HepG2 (cell line): ENCODE measurements around the gene MAPK6. TPM values are rescaled to one million over a fixed set of nuclear protein-coding genes. Genes with fewer than 3 reads are reported as not detected.
A peak's percentile ranks its signal among the peaks of the same experiment; 100 is the strongest.

ENCODE experiments used
- DR1 ChIP-seq: sonication (generic); formaldehyde crosslinking; IDR thresholded peaks from 2 replicates; pipeline ENCODE4 v1.8.0; 2021; ENCODE audit warnings: mild to moderate bottlenecking, missing genetic modification reagents, inconsistent platforms
- KMT2B ChIP-seq: IDR thresholded peaks from 2 replicates; pipeline ENCODE4 v1.6.1; 2016; ENCODE audit warnings: missing genetic modification reagents, missing compliant biosample characterization
- RBM39 ChIP-seq: fragments of 200-400 bp; formaldehyde crosslinking; IDR thresholded peaks from one replicate; pipeline ENCODE4 v1.6.1; 2018; ENCODE audit warnings: antibody characterized with exemption, mild to moderate bottlenecking, low read depth, low read length; ENCODE audit not compliant: poor library complexity, severe bottlenecking
- SP4 ChIP-seq: sonication (generic); formaldehyde crosslinking; IDR thresholded peaks from 2 replicates; pipeline ENCODE4 v1.8.1; 2023; ENCODE audit warnings: mild to moderate bottlenecking, missing genetic modification reagents
- ZNF317 ChIP-seq: sonication (generic); formaldehyde crosslinking; IDR thresholded peaks from 2 replicates; pipeline ENCODE4 v1.5.0; 2020; ENCODE audit warnings: mild to moderate bottlenecking, missing genetic modification reagents
- ZNF329 ChIP-seq: sonication (generic); formaldehyde crosslinking; IDR thresholded peaks from 2 replicates; pipeline ENCODE4 v1.9.0; 2021; ENCODE audit warnings: low read depth, mild to moderate bottlenecking, missing genetic modification reagents
- ZNF501 ChIP-seq: sonication (generic); formaldehyde crosslinking; IDR thresholded peaks from 2 replicates; pipeline ENCODE4 v1.5.1; 2020; ENCODE audit warnings: mild to moderate bottlenecking, moderate library complexity, missing genetic modification reagents
- ZNF768 ChIP-seq: sonication (generic); formaldehyde crosslinking; IDR thresholded peaks from 2 replicates; pipeline ENCODE4 v1.4.0; 2020; ENCODE audit warnings: missing genetic modification reagents
- polyA plus RNA-seq, 8 experiments: library from polyadenylated mRNA; depleted of rRNA in 3 of 8; stranded (reverse) in 7 of 8; unstranded in 1 of 8; fragments of >200 nt; fragmentation: Illumina TruSeq in 4 of 8; extraction: Trizol in 4 of 8; gene quantifications; 2 replicates each; pipeline versions ENCODE4 v1.2.1 to v1.2.3, GENCODE V29; 2011 to 2016; ENCODE audit warnings: low read depth in 4 of 8, missing spikeins in 1 of 8, mixed read lengths in 1 of 8; ENCODE audit not compliant: insufficient read depth in 1 of 8
- total RNA-seq, 5 experiments: library from RNA; depleted of rRNA; stranded (reverse); fragments of >200 nt; fragmentation: Illumina TruSeq; extraction: Trizol; gene quantifications; 2 replicates each; pipeline ENCODE4 v1.2.3, GENCODE V29; 2016; ENCODE audit warnings: low read depth in 1 of 5
- TF ChIP-seq, protein P1 (sequence below): IDR thresholded peaks from 2 replicates; pipeline ENCODE4 v1.6.1; 2016; ENCODE audit warnings: low read depth
- TF ChIP-seq, protein P2 (sequence below): sonication (generic); formaldehyde crosslinking; IDR thresholded peaks from 2 replicates; pipeline ENCODE4 v1.4.0; 2020; ENCODE audit warnings: mild to moderate bottlenecking, missing genetic modification reagents, borderline replicate concordance
- TF ChIP-seq, protein P3 (sequence below): sonication (generic); formaldehyde crosslinking; IDR thresholded peaks from 2 replicates; pipeline ENCODE4 v1.4.0; 2020; ENCODE audit warnings: missing genetic modification reagents, borderline replicate concordance
- TF ChIP-seq, protein P4 (sequence below): sonication (generic); formaldehyde crosslinking; IDR thresholded peaks from 2 replicates; pipeline ENCODE4 v1.9.0; 2022; ENCODE audit warnings: missing genetic modification reagents, mild to moderate bottlenecking, borderline replicate concordance
- TF ChIP-seq, protein P5 (sequence below): sonication (generic); formaldehyde crosslinking; IDR thresholded peaks from 2 replicates; pipeline ENCODE4 v1.4.0; 2020; ENCODE audit warnings: missing genetic modification reagents
- TF ChIP-seq, protein P6 (sequence below): sonication (generic); formaldehyde crosslinking; IDR thresholded peaks from 2 replicates; pipeline ENCODE4 v1.8.1; 2023; ENCODE audit warnings: mild to moderate bottlenecking, missing genetic modification reagents
- TF ChIP-seq, protein P7 (sequence below): sonication (generic); formaldehyde crosslinking; IDR thresholded peaks from 2 replicates; pipeline ENCODE4 v1.8.1; 2023; ENCODE audit warnings: missing genetic modification reagents, inconsistent platforms, borderline replicate concordance
- TF ChIP-seq, protein P8 (sequence below): sonication (generic); formaldehyde crosslinking; IDR thresholded peaks from 2 replicates; pipeline ENCODE4 v1.4.0; 2020; ENCODE audit warnings: mild to moderate bottlenecking, missing genetic modification reagents

The MAPK6 gene
- total and polyA plus RNA-seq, 2 of the 13 experiments (the other 11 are each of a cell fraction or from before 2014, with no cell fraction given), result 89.5 to 99.7 TPM

DNA sequence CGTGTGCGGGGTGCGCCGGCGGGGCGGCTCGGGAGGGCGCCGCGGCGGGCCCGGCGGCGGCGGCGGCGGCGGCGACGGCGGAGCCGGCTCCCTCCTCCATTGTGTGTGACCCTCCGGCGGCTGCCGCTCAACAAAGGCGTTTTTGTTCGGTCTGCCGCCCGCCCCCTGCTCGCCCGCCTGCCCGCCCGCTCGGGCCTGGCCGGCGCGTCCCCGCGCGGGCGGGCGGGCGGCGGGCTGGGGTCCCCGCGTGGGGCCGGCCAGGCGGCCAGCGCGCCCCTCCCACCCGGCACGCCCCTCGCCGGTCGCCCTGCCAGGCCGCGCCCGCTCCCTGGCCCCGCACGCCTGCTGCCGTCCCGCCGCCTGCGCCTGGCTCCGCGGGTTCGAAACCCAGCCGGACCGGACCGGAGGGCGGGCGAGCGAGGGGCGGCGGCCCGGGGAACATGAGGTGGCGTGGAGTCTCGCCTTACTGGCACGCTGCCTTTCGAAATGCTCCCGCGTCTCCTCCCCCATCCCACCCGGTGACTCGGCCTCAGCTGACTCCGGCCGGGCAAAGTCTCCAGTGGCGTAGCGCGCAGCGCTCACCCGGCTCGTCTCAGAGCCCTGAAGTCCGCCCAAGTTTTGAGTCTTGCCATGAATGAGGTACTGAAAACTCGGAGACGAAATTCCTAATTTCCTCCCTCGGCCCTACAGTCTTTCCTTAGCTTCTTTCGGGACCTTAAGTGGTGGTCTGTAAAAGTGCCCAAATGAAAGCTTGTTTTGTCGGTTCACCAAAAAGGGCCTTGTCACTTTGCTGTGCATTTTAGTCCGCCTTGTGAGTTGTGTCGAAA is 588 bp downstream of the MAPK6 start (continued):
- TF ChIP-seq, protein P1, sequence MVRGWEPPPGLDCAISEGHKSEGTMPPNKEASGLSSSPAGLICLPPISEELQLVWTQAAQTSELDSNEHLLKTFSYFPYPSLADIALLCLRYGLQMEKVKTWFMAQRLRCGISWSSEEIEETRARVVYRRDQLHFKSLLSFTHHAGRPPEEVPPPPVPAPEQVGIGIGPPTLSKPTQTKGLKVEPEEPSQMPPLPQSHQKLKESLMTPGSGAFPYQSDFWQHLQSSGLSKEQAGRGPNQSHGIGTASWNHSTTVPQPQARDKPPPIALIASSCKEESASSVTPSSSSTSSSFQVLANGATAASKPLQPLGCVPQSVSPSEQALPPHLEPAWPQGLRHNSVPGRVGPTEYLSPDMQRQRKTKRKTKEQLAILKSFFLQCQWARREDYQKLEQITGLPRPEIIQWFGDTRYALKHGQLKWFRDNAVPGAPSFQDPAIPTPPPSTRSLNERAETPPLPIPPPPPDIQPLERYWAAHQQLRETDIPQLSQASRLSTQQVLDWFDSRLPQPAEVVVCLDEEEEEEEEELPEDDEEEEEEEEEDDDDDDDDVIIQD, result no peak
- TF ChIP-seq DR1 (CRISPR knock-in tag) (no peak; the same call in 1 of the 2 replicates), ZNF768 (CRISPR knock-in tag) (peak; percentile 48), KMT2B (CRISPR knock-in tag) (0 out of 2 replicates have a peak, but pooled peaks have one; percentile 44), ZNF329 (CRISPR knock-in tag) (no peak; the same call in 1 of the 2 replicates), SP4 (CRISPR knock-in tag) (peak; percentile 67; the same call in 1 of the 2 replicates), RBM39 (no peak), ZNF317 (CRISPR knock-in tag) (no peak), ZNF501 (CRISPR knock-in tag) (0 out of 2 replicates have a peak, but pooled peaks have one; percentile 34)
- TF ChIP-seq, protein P2, sequence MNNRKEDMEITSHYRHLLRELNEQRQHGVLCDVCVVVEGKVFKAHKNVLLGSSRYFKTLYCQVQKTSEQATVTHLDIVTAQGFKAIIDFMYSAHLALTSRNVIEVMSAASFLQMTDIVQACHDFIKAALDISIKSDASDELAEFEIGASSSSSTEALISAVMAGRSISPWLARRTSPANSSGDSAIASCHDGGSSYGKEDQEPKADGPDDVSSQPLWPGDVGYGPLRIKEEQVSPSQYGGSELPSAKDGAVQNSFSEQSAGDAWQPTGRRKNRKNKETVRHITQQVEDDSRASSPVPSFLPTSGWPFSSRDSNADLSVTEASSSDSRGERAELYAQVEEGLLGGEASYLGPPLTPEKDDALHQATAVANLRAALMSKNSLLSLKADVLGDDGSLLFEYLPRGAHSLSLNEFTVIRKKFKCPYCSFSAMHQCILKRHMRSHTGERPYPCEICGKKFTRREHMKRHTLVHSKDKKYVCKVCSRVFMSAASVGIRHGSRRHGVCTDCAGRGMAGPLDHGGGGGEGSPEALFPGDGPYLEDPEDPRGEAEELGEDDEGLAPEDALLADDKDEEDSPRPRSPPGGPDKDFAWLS, result no peak
- TF ChIP-seq, protein P3, sequence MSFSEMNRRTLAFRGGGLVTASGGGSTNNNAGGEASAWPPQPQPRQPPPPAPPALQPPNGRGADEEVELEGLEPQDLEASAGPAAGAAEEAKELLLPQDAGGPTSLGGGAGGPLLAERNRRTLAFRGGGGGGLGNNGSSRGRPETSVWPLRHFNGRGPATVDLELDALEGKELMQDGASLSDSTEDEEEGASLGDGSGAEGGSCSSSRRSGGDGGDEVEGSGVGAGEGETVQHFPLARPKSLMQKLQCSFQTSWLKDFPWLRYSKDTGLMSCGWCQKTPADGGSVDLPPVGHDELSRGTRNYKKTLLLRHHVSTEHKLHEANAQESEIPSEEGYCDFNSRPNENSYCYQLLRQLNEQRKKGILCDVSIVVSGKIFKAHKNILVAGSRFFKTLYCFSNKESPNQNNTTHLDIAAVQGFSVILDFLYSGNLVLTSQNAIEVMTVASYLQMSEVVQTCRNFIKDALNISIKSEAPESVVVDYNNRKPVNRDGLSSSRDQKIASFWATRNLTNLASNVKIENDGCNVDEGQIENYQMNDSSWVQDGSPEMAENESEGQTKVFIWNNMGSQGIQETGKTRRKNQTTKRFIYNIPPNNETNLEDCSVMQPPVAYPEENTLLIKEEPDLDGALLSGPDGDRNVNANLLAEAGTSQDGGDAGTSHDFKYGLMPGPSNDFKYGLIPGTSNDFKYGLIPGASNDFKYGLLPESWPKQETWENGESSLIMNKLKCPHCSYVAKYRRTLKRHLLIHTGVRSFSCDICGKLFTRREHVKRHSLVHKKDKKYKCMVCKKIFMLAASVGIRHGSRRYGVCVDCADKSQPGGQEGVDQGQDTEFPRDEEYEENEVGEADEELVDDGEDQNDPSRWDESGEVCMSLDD (CRISPR knock-in tag), result no peak
- TF ChIP-seq, protein P4, sequence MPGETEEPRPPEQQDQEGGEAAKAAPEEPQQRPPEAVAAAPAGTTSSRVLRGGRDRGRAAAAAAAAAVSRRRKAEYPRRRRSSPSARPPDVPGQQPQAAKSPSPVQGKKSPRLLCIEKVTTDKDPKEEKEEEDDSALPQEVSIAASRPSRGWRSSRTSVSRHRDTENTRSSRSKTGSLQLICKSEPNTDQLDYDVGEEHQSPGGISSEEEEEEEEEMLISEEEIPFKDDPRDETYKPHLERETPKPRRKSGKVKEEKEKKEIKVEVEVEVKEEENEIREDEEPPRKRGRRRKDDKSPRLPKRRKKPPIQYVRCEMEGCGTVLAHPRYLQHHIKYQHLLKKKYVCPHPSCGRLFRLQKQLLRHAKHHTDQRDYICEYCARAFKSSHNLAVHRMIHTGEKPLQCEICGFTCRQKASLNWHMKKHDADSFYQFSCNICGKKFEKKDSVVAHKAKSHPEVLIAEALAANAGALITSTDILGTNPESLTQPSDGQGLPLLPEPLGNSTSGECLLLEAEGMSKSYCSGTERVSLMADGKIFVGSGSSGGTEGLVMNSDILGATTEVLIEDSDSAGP, result no peak; the same call in 1 of the 2 replicates
- TF ChIP-seq, protein P5, sequence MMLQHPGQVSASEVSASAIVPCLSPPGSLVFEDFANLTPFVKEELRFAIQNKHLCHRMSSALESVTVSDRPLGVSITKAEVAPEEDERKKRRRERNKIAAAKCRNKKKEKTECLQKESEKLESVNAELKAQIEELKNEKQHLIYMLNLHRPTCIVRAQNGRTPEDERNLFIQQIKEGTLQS (CRISPR knock-in tag), result peak; percentile 76
- TF ChIP-seq, protein P6, sequence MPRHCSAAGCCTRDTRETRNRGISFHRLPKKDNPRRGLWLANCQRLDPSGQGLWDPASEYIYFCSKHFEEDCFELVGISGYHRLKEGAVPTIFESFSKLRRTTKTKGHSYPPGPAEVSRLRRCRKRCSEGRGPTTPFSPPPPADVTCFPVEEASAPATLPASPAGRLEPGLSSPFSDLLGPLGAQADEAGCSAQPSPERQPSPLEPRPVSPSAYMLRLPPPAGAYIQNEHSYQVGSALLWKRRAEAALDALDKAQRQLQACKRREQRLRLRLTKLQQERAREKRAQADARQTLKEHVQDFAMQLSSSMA (CRISPR knock-in tag), result no peak
- TF ChIP-seq, protein P7, sequence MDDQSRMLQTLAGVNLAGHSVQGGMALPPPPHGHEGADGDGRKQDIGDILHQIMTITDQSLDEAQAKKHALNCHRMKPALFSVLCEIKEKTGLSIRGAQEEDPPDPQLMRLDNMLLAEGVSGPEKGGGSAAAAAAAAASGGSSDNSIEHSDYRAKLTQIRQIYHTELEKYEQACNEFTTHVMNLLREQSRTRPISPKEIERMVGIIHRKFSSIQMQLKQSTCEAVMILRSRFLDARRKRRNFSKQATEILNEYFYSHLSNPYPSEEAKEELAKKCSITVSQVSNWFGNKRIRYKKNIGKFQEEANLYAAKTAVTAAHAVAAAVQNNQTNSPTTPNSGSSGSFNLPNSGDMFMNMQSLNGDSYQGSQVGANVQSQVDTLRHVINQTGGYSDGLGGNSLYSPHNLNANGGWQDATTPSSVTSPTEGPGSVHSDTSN (CRISPR knock-in tag), result no peak
- TF ChIP-seq, protein P8, sequence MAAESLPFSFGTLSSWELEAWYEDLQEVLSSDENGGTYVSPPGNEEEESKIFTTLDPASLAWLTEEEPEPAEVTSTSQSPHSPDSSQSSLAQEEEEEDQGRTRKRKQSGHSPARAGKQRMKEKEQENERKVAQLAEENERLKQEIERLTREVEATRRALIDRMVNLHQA (CRISPR knock-in tag), result no peak
